Measurements from ENCODE around the gene SHMT2. TPM values are rescaled to one million over a fixed set of nuclear protein-coding genes. Genes with fewer than 3 reads are reported as not detected.
A peak's percentile ranks its signal among the peaks of the same experiment; 100 is the strongest.

The SHMT2 gene
- total RNA-seq, 1 experiment from 2014 or later = 421 TPM

DNA sequence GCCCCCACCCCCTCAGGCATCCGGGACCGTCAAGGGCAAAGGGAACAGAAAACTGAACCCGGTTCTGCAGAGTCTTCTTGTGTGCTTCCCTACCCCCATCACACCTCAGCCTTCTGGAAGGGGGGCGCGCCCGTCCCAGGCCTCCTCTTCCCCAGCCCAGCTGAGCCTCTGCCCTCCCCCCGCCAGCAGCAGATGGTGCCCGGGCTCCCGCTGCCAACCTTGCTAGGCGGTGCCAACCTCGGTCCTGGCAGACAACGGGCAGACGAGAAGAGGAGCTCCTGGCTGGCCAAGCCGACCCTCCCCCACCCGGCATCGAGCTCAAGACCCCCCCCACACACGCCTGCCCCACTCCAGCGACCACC is 12.8 kb downstream of the SHMT2 start:
- BruUV-seq (replicated peaks) = no TSS peak
- ChIA-PET POLR2A (interaction anchor here (0.6 to 2.5 kb wide), 13 partner anchors 9 to 753 kb away, joined by 3 to 17 read pairs (median 3); partner anchors contain the start of genes SHMT2 and STAT6), CTCF (interaction anchor here (0.6 to 9.8 kb wide), 22 partner anchors 10 to 1561 kb away, joined by 3 to 188 read pairs (median 4); partner anchors contain the start of genes INHBE, NACA, NXPH4 and SHMT2)
- peaks cover 4% of the 10 kb centered on the region for H3K36me3 Mint-ChIP-seq (ENCODE audit: insufficient read depth, unreplicated experiment)
- H3K9me3 Mint-ChIP-seq (ENCODE audit: unreplicated experiment) = no peaks in the 10 kb centered on the region
- TF ChIP-seq, protein P1, sequence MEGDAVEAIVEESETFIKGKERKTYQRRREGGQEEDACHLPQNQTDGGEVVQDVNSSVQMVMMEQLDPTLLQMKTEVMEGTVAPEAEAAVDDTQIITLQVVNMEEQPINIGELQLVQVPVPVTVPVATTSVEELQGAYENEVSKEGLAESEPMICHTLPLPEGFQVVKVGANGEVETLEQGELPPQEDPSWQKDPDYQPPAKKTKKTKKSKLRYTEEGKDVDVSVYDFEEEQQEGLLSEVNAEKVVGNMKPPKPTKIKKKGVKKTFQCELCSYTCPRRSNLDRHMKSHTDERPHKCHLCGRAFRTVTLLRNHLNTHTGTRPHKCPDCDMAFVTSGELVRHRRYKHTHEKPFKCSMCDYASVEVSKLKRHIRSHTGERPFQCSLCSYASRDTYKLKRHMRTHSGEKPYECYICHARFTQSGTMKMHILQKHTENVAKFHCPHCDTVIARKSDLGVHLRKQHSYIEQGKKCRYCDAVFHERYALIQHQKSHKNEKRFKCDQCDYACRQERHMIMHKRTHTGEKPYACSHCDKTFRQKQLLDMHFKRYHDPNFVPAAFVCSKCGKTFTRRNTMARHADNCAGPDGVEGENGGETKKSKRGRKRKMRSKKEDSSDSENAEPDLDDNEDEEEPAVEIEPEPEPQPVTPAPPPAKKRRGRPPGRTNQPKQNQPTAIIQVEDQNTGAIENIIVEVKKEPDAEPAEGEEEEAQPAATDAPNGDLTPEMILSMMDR (IDR thresholded peaks at IDR 0.05; ENCODE audit: unreplicated experiment) = no peak
- no peak for DNase-seq (ENCODE audit: unreplicated experiment)
- no peaks in the 10 kb centered on the region for H3K27me3 Mint-ChIP-seq (ENCODE audit: insufficient read depth, unreplicated experiment)
- peaks cover 47% of the 10 kb centered on the region for H3K4me1 Mint-ChIP-seq (ENCODE audit: insufficient read depth, unreplicated experiment)
- intact Hi-C loops (cut with micrococcal nuclease) = no loop called here
- H3K4me3 Mint-ChIP-seq (ENCODE audit: unreplicated experiment) = peak overlapping the region; percentile 67
- H3K27ac Mint-ChIP-seq (ENCODE audit: low read depth, unreplicated experiment) = no peak overlapping the region

DNA sequence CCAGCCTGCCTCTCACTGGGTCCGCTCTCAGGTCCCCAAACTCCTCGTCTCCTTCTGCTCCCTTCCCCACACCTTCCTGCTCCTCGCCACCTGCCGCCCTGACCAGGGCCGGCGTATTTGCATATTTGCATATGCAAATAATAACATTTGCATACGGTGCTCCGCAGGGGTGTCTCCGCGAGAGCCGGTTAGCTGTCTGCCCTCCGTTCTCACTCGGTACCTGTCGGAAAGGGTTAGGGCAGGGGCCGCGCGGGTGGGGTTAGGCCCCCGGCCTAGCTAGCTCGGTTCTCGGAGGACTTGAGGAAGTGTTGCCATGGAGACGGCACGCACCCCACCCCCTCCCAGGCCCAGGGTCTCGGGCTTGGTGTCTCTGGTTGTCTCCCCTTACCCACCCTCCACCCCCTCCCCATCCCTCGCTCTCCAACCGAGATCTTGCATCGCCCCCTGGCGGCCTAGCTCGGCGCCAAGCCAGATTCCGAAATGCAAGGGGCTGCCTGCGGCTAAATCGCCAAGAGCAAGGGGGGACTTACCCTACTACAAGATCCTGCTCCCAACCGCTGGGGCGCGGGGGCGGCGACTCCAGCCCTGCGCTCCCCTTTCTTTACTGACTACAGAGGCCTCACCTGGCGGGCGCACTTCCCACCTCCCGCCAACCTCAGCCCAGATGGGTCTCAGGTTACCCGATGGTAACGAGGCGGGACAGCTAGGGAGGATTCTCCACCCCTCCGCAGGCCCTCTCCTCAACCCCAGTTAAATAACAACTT is 13.4 kb downstream of the SHMT2 start:
- H3K36me3 Mint-ChIP-seq (ENCODE audit: insufficient read depth, unreplicated experiment) = peaks cover 4% of the 10 kb centered on the region
- H3K4me1 Mint-ChIP-seq (ENCODE audit: insufficient read depth, unreplicated experiment) = peaks cover 47% of the 10 kb centered on the region
- H3K4me3 Mint-ChIP-seq (ENCODE audit: unreplicated experiment) = peak overlapping the region; percentile 67
- H3K9me3 Mint-ChIP-seq (ENCODE audit: unreplicated experiment) = no peaks in the 10 kb centered on the region
- TF ChIP-seq, protein P1 (IDR thresholded peaks at IDR 0.05; ENCODE audit: unreplicated experiment) = peak; percentile 38
- intact Hi-C loops (cut with micrococcal nuclease) = loop anchor here (1.0 kb wide), 1 partner anchor 30 kb away; no protein-coding TSS in a partner anchor
- H3K27me3 Mint-ChIP-seq (ENCODE audit: insufficient read depth, unreplicated experiment) = no peaks in the 10 kb centered on the region
- no peak overlapping the region for H3K27ac Mint-ChIP-seq (ENCODE audit: low read depth, unreplicated experiment)
- peak; percentile 66 for DNase-seq (ENCODE audit: unreplicated experiment)
- CTCF ChIA-PET = interaction anchor here (0.6 to 9.8 kb wide), 30 partner anchors 10 to 1458 kb away, joined by 3 to 188 read pairs (median 4); partner anchors contain the start of genes INHBE, NACA, NEMP1 and NXPH4
- no TSS peak for BruUV-seq (replicated peaks)
- POLR2A ChIA-PET = interaction anchor here (0.6 to 2.5 kb wide), 13 partner anchors 9 to 753 kb away, joined by 3 to 17 read pairs (median 3); partner anchors contain the start of genes SHMT2 and STAT6

DNA sequence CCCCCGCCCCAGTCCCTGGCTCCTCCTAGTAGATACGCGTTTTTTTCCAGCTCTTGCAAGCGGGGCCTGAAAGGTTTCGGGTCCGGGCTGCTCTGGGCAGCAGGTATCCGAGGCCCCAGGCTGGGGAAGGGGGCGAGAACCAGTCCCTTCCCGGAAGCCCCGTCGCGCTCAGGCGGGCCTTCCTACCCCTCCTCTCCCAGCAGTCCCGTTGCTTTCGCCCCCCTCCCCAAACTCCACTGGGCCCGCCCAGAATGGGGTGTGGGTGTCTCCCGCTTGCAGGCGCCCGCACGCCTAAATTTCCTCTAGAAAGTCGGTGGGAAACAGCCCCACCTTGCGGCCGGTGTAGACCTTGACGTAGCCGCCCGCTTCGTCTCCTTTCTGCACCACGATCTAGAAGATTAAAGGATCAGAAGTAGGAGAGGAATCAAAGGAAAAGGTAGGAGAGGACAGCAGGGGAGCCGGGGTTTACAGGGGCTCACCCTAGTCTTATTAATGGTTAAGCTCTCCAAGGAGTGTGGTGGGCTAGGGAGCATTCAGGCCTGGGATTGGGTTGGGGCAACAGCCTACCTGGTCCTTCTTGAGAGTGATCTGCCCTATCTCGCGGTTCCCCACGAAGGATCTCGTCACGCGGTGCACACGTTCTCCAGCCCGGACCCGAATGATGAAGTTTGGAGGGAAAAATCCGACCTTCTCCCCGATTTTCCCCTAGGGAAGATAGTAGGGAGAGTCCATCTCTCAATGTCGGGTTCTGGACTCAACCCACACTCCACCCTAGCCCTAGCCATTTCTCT is 14.2 kb downstream of the SHMT2 start:
- ChIA-PET POLR2A (interaction anchor here (0.6 to 2.5 kb wide), 6 partner anchors 10 to 172 kb away, joined by 3 to 17 read pairs (median 5); partner anchors contain the start of genes SHMT2 and STAT6), CTCF (interaction anchor here (0.5 to 9.8 kb wide), 30 partner anchors 9 to 666 kb away, joined by 3 to 188 read pairs (median 4); partner anchors contain the start of genes INHBE, NEMP1, NXPH4 and SHMT2)
- Mint-ChIP-seq H3K36me3 (ENCODE audit: insufficient read depth, unreplicated experiment) (peaks cover 3% of the 10 kb centered on the region), H3K27ac (ENCODE audit: low read depth, unreplicated experiment) (no peak overlapping the region), H3K27me3 (ENCODE audit: insufficient read depth, unreplicated experiment) (no peaks in the 10 kb centered on the region), H3K9me3 (ENCODE audit: unreplicated experiment) (no peaks in the 10 kb centered on the region), H3K4me3 (ENCODE audit: unreplicated experiment) (peak overlapping the region; percentile 67), H3K4me1 (ENCODE audit: insufficient read depth, unreplicated experiment) (peaks cover 44% of the 10 kb centered on the region)
- intact Hi-C loops (cut with micrococcal nuclease) = loop anchor here (1.0 kb wide), 1 partner anchor 30 kb away; no protein-coding TSS in a partner anchor
- TF ChIP-seq, protein P1 (IDR thresholded peaks at IDR 0.05; ENCODE audit: unreplicated experiment) = peak; percentile 72
- DNase-seq (ENCODE audit: unreplicated experiment) = peak; percentile 85
- BruUV-seq (replicated peaks) = no TSS peak
